NCI-H128 (cell line): Measurements from ENCODE around the gene GPD2.

Source experiments
- DNase-seq: peaks from one replicate; lab custom pipeline; 2025; ENCODE audit not compliant: unreplicated experiment; lab: John Stamatoyannopoulos, UW

The GPD2 gene

DNA sequence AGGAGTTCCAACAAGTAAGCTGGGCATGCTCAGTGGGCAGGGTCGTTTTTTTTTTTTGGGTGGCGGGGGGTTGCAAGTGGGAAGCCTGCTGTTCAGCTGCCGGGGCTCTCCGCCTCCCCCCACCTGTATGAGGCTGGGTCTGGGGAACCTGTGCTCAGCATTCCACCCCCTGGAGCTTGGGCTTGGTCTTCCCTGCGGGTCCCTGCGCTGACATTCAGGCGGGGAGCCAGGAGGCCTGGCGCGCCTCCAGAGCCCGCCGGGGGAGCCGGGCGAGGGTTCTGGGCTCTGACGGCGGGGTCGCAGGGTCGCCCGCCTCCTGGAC is 822 bp upstream of the GPD2 start:
- DNase-seq, result no peak

DNA sequence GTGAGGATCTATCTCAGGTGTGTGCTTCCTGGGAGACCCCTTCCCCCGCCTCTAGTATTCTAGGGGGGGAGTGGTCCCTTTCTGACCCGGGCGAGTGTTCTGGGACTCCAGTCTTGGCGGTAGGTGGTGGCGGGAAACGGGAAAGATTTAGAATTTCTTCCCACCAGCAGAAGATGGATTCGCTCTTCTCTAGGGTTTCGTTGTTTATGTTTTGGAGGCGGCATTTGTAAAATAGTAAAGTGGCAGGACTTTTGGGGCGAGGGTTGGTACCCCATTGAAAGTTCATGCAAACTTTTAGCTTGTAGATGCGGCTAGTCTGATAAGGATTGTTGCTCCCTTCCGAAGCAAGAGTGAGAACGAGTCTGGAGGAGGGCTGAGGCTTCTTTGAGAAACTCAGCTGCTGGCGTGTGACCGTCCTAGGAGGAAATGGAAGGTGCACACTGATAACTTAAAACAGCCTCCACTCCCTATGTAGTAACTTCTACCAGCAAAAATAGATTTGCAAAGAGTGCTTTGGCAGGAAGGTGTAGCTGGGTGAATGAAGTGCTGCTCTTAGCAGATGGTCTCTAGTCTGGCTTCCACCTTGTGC is 412 bp downstream of the GPD2 start:
- no peak for DNase-seq

DNA sequence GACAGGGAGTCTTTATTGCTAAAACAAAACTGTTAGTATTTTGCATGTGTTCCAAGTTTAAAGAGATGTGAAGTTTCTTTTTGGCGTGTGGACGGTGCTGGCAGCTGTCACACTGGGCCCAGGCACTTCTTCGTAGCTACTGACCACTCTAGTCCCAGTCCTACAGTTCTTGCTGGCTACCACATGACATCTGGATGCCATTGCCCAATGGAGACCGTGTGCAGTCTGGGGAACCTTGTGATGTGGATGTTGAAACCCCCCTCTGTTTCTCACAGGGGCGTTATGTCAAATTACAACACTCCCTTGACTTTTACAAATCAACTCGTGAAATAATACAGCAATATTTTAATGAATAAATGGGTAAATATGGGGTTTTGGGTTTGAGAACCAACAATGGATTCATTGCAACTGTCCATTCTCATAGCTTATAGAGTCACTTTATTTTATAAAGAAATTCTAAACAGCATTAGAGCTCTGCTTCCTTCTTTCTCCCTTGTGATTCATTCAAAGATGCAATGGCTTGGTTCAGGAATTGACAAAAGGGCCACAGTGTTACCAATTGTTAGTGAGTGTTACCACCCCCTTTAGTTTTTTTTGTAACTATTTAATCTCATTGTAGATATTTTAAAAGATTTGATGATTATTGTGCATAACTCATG is 1.2 kb downstream of the GPD2 start:
- DNase-seq, result no peak

DNA sequence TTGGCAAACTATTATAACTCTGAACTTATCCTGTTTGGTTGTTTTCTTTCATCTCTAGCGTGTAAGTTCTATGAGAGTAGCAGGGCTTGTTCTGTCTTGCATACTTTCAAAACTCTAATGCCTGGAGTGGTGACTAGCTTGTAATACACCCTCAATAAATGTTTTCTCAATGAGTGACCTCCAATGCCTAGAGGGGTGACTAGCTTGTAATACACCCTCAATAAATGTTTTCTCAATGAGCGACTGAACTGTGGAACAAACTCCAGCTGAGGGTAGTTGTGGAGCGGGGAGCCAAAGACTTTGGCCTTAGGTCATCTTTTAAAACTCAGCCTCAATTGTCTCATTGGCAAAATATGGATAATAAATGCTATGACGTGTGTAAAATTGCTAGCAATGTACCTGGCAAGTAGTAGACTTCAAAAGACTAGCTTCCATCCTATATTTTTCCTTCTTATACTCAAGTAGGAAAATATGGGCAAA is 1.8 kb downstream of the GPD2 start:
- DNase-seq, result no peak

DNA sequence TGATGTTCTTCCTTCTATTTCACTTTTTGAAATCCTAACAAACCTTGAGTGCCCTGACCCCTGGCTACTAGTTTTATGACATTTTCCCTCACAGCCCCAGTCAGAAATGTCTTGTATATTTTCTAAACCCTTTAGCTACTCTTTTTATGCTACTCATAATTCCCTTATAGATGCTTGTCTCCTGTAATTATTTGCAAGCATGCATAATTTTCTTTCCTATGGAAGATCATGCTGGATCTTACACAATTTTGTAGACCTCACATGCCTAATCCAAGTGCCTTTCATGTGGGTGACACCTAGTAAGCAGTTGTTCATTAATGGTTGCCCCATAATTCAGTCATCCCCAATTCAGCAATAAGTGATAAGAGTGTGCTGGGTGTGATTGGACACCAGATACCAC is 6.9 kb downstream of the GPD2 start:
- no peak for DNase-seq

DNA sequence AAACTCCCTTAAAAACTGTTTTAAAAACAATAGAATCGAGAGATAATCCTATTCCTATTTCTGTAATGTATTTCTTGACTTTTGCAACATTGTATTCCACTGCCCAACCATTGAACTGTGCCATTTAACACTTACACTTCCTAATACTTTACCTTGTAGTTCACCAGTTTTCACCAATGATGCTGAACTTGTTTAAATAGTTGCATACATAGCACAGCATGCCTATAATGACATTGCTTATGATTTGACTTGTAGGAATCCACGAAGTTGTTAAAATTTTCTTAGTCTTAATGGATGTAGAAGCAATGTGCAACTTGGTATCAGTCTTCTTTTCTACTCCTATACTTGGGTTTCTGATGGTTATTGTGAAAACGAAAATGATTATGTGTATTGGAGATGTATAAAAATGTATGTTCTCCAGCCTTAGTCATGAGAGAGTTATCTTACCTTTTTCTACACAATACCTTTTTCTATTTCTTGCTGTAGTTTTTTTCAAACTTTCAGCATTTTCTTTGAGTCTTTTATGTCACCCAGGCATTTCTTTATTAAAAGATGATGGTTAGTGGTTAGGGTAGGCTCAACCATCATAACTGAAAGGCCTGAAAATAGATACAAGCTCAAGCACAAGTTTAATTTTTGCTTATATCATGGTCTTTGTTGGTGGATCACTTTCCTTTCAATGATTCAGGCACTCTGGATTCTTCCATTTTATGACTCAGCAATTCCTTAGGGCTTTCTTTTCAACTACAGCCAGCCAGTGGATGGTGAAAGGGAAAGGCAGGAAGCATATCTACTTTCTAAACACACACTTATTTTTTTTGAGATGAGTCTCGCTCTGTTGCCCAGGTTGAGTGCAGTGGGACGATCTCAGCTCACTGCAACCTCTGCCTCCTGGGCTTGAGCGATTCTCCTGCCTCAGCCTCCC is 9.4 kb downstream of the GPD2 start:
- no peak for DNase-seq

DNA sequence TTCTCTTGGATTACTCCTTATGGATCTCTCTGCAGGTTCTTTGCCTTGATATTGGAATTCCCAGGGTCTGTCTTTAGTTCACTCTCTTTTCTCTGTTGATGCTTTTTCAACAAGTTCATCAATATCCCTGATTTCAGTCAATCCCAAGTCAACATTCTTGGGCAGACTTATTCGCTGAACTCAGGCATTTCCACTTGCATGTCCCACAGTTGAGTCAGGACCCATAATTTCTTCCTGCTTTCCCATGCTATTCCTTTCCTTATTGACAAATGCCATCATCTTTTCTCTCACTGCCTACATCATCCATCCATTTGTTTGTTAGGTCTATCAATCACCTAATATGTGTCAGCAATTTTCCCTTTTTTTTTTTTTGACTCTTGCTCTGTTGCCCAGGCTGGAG is 11.6 kb downstream of the GPD2 start:
- DNase-seq, result no peak

DNA sequence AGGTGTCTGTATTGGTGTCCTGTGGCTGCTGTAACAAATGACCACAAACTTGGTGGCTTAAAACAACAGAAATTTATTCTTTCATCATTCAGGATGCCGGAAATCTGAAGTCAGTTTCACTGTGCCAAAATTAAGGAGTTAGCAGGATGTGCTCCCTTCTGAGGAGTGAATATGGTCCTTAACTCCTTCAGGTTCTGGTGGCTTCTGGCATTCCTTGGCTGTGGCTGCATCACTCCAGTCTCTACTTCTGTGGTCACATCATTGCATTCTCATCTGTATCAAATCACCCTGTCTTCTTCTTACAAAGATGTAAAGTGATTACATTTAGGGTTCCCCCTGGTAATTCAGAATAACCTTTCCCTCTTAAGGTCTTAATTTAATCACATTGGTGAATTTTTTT is 12.6 kb downstream of the GPD2 start:
- DNase-seq, result no peak

DNA sequence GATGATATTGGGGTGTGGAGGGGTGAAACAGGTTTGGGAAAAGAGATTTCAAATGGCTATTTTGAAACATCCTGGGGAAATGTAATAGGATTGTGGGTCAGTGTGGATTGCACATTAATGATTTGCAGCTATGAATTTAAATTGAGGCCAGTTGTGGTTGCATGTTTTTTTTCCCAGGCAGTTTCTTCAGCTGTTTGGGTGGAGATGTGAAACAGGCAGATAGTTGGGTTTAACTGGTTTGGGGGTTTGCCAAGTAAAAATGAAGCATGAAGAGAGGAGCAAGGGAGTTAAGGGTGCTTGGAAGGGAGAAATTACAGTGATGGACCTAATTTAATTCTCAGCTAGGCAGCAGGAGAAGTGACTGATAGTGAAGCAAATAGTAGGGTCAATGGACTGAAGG is 16.8 kb downstream of the GPD2 start:
- DNase-seq, result no peak

DNA sequence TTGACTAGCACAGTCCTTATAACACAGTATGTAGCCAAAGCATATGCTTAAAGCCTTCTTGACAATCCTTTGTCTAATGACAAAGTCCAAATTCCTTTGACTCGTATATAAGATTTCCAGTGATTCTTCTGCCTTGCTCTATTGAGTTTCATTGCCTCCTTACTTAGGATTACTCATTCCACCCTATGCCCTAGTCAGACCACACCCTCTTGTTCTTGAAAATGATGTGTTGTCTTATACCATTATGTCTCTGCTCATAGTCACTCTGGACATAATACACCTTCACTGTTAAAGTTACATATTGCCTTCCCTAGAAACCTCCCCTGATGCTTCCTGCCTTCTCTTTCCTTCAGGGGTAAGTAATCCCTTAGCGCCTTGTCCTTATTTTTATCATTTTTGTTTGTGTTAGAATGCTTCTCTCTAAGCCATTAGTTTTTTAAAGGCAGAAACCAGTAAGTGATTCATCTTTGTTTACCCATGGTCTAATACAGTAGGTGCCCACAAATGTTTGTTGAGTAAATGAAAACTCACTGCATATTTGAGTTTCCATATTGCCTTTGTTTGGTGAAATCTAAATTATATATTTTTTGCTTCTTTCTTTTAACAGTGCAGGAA is 19.3 kb downstream of the GPD2 start:
- DNase-seq, result no peak

DNA sequence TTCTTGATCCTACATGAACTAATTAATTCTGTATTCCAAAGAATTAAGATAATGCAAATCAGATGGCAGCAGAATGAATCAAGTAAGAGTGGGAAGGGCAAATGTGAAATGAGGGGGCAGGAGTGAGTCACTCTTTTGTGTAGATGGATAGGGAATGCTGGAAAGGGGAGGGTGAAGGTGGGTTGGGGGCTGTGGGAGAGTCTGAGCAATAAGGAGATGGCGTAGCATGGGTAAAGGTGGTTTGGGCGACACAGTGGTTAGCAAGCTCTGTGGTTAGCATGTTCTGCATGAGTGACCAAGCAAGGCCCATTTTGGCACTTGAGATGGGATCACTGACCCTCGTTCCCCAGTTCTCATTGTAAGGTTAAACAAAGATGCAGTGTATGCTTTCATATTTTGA is 20.4 kb downstream of the GPD2 start:
- no peak for DNase-seq

DNA sequence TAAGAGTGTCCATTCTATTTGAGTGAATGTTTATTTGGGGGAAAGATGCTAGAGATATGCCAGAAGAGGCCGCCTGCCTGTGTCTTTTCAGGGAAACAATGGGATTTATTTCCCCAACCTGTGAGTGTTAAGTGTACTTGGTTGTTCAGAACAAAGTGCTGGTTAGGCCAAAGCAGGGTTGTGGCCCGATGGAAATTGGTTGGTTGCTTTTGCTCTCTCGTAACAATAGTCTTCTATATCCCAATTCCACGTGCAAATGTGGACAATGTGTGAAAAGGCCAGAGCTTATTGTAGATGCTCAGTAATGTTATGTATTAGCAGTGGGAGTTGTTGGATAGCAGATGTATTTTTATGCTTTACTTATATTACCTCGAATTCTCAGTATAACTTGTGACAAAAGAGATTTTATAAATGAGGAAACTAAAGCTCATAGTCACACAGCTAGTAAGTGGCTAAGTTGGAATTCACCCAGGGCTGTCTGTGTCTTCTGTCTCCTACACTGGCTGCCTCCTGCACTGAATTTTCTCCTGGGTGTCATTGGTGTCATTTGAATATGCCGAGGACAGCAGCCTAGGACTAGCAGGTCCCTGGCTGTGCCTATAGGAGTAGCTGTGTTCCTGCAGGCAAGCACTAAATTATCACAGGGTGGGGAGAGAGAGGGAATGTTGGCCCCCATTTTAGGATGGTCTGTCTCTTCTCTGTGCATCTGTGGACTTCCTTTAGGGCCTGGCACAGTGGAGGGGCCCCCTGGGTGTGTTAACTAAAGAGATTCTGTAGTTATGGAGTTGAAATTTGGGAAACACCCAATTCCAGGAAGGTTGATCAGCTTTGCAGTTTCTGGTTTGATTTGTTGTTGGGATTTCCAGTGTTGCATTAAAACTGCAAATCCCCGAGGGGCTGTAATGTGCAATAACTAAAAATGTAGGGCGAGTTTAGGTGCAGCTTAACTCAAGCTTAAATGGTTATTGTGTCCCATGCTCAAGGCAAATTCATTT is 21.6 kb downstream of the GPD2 start:
- DNase-seq, result no peak

DNA sequence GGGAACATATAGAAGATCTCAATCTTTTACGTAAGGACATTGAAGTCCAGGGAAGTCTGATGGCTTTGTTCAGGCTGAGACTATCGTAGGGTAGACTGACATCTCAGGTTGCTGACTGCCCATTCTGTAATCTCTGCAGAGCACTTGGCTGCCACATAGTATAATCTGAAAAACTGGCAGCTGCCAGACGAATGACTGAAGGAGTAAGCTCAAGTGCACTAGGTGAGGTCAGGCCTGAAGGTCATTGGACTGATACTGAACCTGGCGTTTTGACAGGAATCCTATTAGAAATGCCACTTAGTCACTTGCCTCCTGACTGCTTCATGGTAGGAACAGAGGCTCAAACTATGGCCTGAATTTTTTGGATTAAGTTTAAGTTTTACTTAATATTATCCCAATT is 23.5 kb downstream of the GPD2 start:
- no peak for DNase-seq

DNA sequence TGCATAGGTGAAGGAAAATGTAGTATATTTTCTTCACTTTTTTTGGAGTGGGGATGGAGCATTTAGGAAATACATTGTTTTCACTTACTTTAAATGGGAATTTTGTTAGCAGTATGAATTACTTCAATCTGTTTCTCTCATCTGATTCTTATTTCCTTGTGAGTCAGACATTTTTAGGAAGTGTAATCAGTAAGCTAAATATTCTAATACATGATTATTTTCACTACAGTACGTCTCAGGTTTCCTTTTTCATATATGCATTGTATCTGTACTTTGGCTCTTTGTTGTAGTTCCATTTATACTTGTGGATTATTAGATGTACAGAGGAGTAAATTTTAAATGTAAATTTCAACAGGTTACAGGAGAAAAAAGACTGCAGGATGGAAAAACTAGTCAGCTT is 27.9 kb downstream of the GPD2 start:
- no peak for DNase-seq

DNA sequence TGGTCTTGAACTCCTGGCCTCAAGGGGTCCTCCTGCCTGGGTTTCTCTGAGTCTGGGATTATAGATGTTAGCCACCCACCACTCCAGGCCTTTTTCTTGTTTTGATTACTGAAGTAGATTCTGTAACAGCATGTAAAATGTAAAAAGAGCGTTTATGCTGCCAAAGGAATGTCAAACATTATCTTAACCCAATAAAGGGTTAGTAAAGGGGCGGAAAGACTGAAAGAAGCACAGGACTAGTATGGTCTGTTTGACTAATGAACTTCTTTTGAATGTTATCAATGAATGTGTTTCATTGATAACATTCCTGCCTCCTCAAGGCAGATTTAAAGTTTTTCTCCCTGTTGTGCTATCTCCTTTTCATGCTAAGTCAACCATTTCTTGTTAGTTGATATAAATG is 29.4 kb downstream of the GPD2 start:
- DNase-seq, result no peak

DNA sequence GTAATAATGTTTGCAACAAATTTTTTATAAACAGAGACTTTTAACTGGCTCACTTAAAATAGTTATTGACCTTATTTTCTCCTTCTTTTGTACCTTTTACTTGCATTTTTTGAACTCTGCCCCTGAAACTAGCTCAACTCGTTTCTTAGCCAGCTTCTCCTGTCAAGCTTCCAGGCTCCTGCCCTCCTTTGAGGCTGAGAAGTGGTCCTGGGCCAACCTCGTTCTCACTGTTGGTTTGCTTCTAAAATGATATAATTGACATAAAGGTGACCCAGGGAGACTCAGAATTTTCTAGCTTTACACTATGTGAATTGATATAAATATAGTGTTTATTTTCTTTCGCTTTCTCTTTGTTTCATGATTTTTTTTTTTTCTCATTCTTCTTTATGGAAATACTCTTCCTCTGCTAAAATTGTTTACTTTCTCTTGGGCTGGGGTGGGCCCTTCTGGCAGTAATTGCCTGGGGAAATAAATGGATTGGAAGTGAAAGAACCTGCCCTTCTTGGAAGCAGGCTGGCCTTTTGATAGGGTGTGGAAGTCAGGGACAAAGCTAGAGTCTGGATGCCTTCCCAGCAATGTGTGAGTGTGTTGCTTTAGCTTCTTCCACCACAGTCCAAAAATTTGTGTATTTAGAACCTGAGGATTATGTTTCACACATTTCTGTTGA is 30.7 kb downstream of the GPD2 start:
- no peak for DNase-seq

DNA sequence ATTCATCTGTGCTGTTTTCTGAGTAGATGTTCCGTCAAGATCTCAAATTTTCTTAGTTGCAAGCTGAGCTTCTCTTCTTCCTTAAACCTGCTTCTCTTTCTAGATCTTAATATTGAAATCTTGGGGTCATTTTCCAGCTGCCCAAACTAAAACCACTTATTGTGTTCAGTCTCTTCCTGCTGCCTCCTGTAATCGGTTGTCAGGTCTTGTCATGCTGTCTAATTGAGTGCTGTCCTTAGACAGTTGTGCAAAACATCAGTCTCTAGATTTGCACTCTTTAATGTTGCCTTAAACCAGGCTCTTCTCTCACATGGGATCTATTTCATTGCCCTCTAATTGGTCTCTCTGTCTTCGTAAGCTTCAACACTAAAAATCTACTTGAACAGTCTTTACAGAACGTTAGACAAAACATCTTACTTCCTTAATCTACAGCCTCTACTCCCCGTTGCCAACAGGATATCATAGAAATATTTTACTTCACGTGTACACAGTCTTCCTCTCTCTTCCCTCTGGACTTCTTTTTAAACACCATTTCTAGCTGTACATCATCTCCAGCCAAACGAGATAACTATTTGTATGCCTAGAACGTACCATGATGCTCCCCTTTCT is 34.9 kb downstream of the GPD2 start:
- no peak for DNase-seq

DNA sequence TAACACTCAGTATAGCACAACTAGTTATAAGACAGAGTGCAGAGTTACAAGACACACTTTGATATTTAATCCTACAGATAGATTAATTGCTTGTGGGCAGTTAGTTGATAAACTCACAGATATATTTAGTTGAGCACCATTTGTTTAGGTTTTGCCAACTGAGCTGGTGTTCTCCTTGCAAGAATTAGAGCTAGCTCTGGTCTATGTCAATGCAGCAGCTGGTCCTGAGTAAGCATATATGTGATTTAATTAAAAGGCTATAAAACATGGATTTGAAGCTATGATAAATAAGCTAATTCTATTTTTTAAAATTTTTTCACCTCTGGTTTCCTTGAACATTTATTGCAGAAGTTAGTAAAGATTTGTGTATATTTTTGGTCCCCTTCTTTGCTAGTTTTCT is 35.6 kb downstream of the GPD2 start:
- DNase-seq, result no peak

DNA sequence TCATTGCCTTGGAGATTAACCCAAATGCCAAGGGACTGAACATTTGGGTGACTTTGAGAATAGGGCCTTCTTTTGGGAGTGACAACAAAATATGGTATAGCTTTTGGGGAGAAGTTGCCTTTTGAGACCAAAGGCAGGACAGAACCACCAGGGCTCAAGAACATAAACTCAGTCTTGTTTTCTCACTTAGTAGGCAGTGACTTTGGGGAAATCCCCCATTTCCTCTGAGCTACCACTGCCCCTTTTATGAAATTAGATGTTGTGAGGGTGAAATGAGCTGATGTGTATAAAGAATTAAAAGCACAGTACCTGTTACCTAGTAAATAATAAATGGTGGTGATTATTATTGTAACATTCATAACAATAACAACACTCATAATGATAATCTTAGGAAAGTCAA is 36.5 kb downstream of the GPD2 start:
- no peak for DNase-seq

DNA sequence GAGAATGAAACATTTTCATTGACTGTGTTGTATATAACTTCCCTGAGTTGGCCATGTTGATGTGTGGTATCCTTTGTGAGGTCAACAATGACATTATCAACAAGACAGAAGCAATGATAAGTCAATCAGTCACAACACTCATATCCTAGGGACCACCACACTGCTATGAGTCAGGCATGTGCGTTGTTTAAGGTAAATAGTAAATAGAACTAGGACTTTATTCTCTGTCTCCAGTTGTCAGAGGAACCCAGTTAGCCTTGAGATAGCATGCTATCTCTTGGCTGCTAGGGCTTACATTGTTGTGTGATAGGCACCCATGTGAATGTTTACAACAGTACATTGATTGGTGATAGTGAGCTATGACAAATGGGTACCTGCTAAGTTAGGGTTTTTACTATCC is 37.3 kb downstream of the GPD2 start:
- no peak for DNase-seq
